Neural cell (in vitro differentiated cells): Measurements from ENCODE around the gene RXFP3.

Experiments
- CTCF ChIP-seq: fragments of 450-650 bp; IDR thresholded peaks from 2 replicates; pipeline ENCODE4 v1.5.1; 2014; ENCODE audit warnings: antibody characterized with exemption, mild to moderate bottlenecking, moderate library complexity; ENCODE audit not compliant: poor library complexity, severe bottlenecking
- REST ChIP-seq: IDR thresholded peaks from 2 replicates; pipeline ENCODE4 v1.6.1; 2012; ENCODE audit warnings: borderline replicate concordance

- TF ChIP-seq REST (no peak), CTCF (no peak)
These were observed 43.8 kb downstream of the RXFP3 start for GRCh38 chr5:33980030-33980429.
